Neutrophil (primary cell): ENCODE measurements around the gene TCF15.

Experiments used
- H3K27ac ChIP-seq: fragments of 200-600 bp; sonication (generic); 2 replicates; pipeline ENCODE4 v1.5.1; 2016; ENCODE audit warnings: mild to moderate bottlenecking, moderate library complexity
- H3K27me3 ChIP-seq: fragments of 200-600 bp; sonication (generic); 2 replicates; pipeline ENCODE4 v1.6.0; 2016; ENCODE audit warnings: mild to moderate bottlenecking
- H3K36me3 ChIP-seq: fragments of 200-600 bp; sonication (generic); 2 replicates; pipeline ENCODE4 v1.5.1; 2017
- H3K4me1 ChIP-seq, 2 experiments: fragments of 200-600 bp in 1 of 2; sonication (generic) in 1 of 2; 1 replicate in 1 of 2; 2 replicates in 1 of 2; pipeline versions ENCODE4 v1.5.1 to v1.6.1; 2013 to 2016; ENCODE audit warnings: low read depth in 1 of 2, low read length in 1 of 2, mild to moderate bottlenecking in 1 of 2, moderate library complexity in 1 of 2; ENCODE audit not compliant: control insufficient read depth in 1 of 2, insufficient read depth in 1 of 2
- H3K4me3 ChIP-seq, 2 experiments: fragments of 200-600 bp in 1 of 2; sonication (generic) in 1 of 2; 1 replicate in 1 of 2; 2 replicates in 1 of 2; pipeline ENCODE4 v1.5.1; 2013 to 2016; ENCODE audit warnings: low read depth in 1 of 2, low read length in 1 of 2, mild to moderate bottlenecking in 1 of 2, moderate library complexity in 1 of 2
- H3K9me3 ChIP-seq: fragments of 200-600 bp; sonication (generic); 2 replicates; pipeline ENCODE4 v1.5.1; 2016
- TF ChIP-seq, protein P1 (sequence below): fragments of 200-600 bp; sonication (generic); IDR thresholded peaks from 2 replicates; pipeline ENCODE4 v1.5.1; 2016; ENCODE audit warnings: antibody characterized with exemption

Gene TCF15

GRCh38 chr20:631101-631500 lies 21.0 kb upstream of the TCF15 start:
- Histone ChIP-seq H3K27me3 (peaks cover 20% of the 10 kb centered on the region), H3K27ac (no peak overlapping the region), H3K36me3 (no peaks in the 10 kb centered on the region), H3K4me1 (no peaks in the 10 kb centered on the region), H3K4me3 (no peak overlapping the region), H3K9me3 (no peaks in the 10 kb centered on the region)
- TF ChIP-seq, protein P1, sequence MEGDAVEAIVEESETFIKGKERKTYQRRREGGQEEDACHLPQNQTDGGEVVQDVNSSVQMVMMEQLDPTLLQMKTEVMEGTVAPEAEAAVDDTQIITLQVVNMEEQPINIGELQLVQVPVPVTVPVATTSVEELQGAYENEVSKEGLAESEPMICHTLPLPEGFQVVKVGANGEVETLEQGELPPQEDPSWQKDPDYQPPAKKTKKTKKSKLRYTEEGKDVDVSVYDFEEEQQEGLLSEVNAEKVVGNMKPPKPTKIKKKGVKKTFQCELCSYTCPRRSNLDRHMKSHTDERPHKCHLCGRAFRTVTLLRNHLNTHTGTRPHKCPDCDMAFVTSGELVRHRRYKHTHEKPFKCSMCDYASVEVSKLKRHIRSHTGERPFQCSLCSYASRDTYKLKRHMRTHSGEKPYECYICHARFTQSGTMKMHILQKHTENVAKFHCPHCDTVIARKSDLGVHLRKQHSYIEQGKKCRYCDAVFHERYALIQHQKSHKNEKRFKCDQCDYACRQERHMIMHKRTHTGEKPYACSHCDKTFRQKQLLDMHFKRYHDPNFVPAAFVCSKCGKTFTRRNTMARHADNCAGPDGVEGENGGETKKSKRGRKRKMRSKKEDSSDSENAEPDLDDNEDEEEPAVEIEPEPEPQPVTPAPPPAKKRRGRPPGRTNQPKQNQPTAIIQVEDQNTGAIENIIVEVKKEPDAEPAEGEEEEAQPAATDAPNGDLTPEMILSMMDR, result no peak

- Histone ChIP-seq H3K27ac (no peak overlapping the region), H3K27me3 (peaks cover 26% of the 10 kb centered on the region), H3K9me3 (no peaks in the 10 kb centered on the region)
Observed at GRCh38 chr20:626579-626978, 16.5 kb upstream of the TCF15 start.

GRCh38 chr20:625360-625932 lies 15.3 kb upstream of the TCF15 start:
- TF ChIP-seq, protein P1, result no peak
- Histone ChIP-seq H3K27ac (no peak overlapping the region), H3K9me3 (no peaks in the 10 kb centered on the region), H3K4me1 (no peaks in the 10 kb centered on the region), H3K4me3 (no peak overlapping the region), H3K27me3 (peaks cover 37% of the 10 kb centered on the region), H3K36me3 (no peaks in the 10 kb centered on the region)

More at GRCh38 chr20:626579-626978, 16.5 kb upstream of the TCF15 start:
- TF ChIP-seq, protein P1, result no peak
- Histone ChIP-seq H3K4me1 (no peaks in the 10 kb centered on the region), H3K36me3 (no peaks in the 10 kb centered on the region), H3K4me3 (no peak overlapping the region)

DNA sequence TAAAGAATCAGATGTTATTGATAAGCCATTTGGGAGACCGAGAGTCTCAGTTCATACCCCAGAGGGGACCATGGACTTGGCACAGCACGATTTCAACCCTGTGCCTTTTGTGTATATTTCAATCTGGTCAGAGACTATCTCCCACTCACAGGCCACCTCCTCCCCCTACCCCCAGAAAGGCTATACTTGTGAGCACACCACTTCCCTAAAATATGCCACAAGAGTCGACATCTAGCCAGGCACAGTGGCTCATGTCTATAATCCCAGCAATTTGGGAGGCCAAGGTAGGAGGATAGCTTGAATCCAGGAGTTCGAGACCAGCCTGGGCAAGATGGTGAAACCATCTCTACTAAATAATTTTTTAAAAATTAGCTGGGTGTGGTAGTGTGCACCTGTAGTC lies 13.6 kb upstream of the TCF15 start:
- no peaks in the 10 kb centered on the region for H3K9me3 ChIP-seq
- H3K27me3 ChIP-seq, result peaks cover 48% of the 10 kb centered on the region
- H3K4me3 ChIP-seq, result no peak overlapping the region
- TF ChIP-seq, protein P1, result no peak
- H3K4me1 ChIP-seq, result no peaks in the 10 kb centered on the region
- H3K27ac ChIP-seq, result no peak overlapping the region
- no peaks in the 10 kb centered on the region for H3K36me3 ChIP-seq

GRCh38 chr20:623021-623420 lies 12.9 kb upstream of the TCF15 start:
- Histone ChIP-seq H3K4me1 (no peaks in the 10 kb centered on the region), H3K4me3 (no peak overlapping the region), H3K27me3 (peaks cover 51% of the 10 kb centered on the region), H3K27ac (no peak overlapping the region), H3K9me3 (no peaks in the 10 kb centered on the region), H3K36me3 (no peaks in the 10 kb centered on the region)
- TF ChIP-seq, protein P1, result no peak

- H3K4me1 ChIP-seq, result no peaks in the 10 kb centered on the region
- no peak overlapping the region for H3K27ac ChIP-seq
- peaks cover 59% of the 10 kb centered on the region for H3K27me3 ChIP-seq
- H3K4me3 ChIP-seq, result no peak overlapping the region
- H3K9me3 ChIP-seq, result no peaks in the 10 kb centered on the region
- no peaks in the 10 kb centered on the region for H3K36me3 ChIP-seq
- TF ChIP-seq, protein P1, result no peak
Observed at GRCh38 chr20:622161-622560, 12.1 kb upstream of the TCF15 start.
